Measurements from ENCODE around the gene CST7.

The CST7 gene

DNA sequence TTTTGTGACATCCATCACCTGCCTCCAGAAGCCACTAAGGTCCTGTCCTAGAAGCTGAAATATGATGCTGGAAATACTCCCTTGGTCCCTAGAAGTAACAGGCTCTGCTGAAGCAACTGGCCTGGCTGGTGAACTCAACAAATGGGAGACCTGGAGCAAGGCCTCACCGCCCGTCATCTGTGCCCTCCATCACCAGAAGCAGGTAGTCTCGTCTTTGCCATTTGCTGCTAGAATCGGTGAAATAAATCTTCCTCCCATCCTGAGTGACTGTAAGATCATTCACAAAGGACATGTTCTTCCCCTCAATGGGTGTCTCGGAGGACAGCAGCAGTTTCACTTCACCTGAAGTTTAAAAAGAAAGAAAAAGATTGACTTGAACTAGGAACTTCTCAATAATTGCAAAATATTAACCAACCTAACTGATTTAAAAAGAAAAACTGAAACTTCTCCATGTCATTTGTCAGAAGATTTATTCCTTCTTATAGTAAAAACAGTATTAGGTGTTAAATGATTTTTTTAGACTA is 21.0 kb downstream of the CST7 start:
- Histone ChIP-seq H2AFZ (ENCODE audit: low read length) (no peak overlapping the region), H3K27ac (ENCODE audit: low read length) (no peak overlapping the region), H3K4me3 (ENCODE audit: low read length) (no peak overlapping the region), H4K20me1 (ENCODE audit: insufficient read depth, low read length) (no peaks in the 10 kb centered on the region), H3K9me3 (replicated peaks; ENCODE audit: insufficient read depth, low read length) (no peaks in the 10 kb centered on the region), H3K27me3 (replicated peaks; ENCODE audit: insufficient read depth, low read length) (no peaks in the 10 kb centered on the region), H3K36me3 (replicated peaks; ENCODE audit: insufficient read depth, low read length) (peaks cover 14% of the 10 kb centered on the region), H3K4me1 (ENCODE audit: low read length) (no peaks in the 10 kb centered on the region), H3F3A (ENCODE audit: insufficient read depth, low read length) (no peaks in the 10 kb centered on the region), H3K9me2 (replicated peaks; ENCODE audit: insufficient read depth, low read length) (no peaks in the 10 kb centered on the region), H3K4me2 (ENCODE audit: low read depth, low read length) (no peak overlapping the region), H3K79me2 (ENCODE audit: low read length) (0 out of 2 replicates have a peak, but pooled peaks cover 6% of the 10 kb centered on the region), H3K9ac (ENCODE audit: low read length) (no peak overlapping the region)
- TF ChIP-seq EZH2phosphoT487 (IDR thresholded peaks at IDR 0.05; ENCODE audit: low read length), result no peak
- TF ChIP-seq, protein P1, sequence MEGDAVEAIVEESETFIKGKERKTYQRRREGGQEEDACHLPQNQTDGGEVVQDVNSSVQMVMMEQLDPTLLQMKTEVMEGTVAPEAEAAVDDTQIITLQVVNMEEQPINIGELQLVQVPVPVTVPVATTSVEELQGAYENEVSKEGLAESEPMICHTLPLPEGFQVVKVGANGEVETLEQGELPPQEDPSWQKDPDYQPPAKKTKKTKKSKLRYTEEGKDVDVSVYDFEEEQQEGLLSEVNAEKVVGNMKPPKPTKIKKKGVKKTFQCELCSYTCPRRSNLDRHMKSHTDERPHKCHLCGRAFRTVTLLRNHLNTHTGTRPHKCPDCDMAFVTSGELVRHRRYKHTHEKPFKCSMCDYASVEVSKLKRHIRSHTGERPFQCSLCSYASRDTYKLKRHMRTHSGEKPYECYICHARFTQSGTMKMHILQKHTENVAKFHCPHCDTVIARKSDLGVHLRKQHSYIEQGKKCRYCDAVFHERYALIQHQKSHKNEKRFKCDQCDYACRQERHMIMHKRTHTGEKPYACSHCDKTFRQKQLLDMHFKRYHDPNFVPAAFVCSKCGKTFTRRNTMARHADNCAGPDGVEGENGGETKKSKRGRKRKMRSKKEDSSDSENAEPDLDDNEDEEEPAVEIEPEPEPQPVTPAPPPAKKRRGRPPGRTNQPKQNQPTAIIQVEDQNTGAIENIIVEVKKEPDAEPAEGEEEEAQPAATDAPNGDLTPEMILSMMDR (IDR thresholded peaks at IDR 0.05; ENCODE audit: low read length), result no peak
- no peak for TF ChIP-seq EZH2 (optimal IDR thresholded peaks at IDR 0.05; ENCODE audit: low read depth, low read length)
- no peak for DNase-seq

DNA sequence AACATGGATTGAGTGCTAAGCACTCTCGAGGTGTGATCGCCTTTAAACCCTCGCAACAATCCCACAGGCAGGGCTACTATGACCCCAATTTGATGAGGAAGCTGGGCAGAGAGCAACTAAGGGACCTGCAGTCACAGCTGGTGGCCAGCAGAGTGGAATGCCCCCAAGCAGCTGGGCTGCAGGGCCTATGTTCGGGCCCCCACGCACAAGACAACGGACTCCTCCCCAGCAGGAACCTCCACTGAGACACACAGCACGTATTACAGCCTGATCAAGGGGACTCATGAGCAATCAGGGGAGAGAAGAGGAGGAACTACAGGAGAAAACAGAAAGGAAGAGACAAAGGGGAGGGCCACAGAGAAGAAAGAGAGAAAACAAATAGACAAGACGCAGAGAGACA is 21.7 kb downstream of the CST7 start:
- Histone ChIP-seq H3K4me3 (ENCODE audit: low read length) (no peak overlapping the region), H3F3A (ENCODE audit: insufficient read depth, low read length) (no peaks in the 10 kb centered on the region), H4K20me1 (ENCODE audit: insufficient read depth, low read length) (no peaks in the 10 kb centered on the region), H3K27me3 (replicated peaks; ENCODE audit: insufficient read depth, low read length) (no peaks in the 10 kb centered on the region), H3K9ac (ENCODE audit: low read length) (no peak overlapping the region), H3K4me2 (ENCODE audit: low read depth, low read length) (no peak overlapping the region), H3K9me2 (replicated peaks; ENCODE audit: insufficient read depth, low read length) (no peaks in the 10 kb centered on the region), H2AFZ (ENCODE audit: low read length) (no peak overlapping the region), H3K36me3 (replicated peaks; ENCODE audit: insufficient read depth, low read length) (peaks cover 14% of the 10 kb centered on the region), H3K79me2 (ENCODE audit: low read length) (peaks cover 10% of the 10 kb centered on the region; the same call in 1 of the 2 replicates), H3K9me3 (replicated peaks; ENCODE audit: insufficient read depth, low read length) (no peaks in the 10 kb centered on the region), H3K27ac (ENCODE audit: low read length) (no peak overlapping the region), H3K4me1 (ENCODE audit: low read length) (no peaks in the 10 kb centered on the region)
- no peak for TF ChIP-seq EZH2phosphoT487 (IDR thresholded peaks at IDR 0.05; ENCODE audit: low read length)
- no peak for TF ChIP-seq EZH2 (optimal IDR thresholded peaks at IDR 0.05; ENCODE audit: low read depth, low read length)
- TF ChIP-seq, protein P1 (IDR thresholded peaks at IDR 0.05; ENCODE audit: low read length), result no peak
- no peak for DNase-seq

DNA sequence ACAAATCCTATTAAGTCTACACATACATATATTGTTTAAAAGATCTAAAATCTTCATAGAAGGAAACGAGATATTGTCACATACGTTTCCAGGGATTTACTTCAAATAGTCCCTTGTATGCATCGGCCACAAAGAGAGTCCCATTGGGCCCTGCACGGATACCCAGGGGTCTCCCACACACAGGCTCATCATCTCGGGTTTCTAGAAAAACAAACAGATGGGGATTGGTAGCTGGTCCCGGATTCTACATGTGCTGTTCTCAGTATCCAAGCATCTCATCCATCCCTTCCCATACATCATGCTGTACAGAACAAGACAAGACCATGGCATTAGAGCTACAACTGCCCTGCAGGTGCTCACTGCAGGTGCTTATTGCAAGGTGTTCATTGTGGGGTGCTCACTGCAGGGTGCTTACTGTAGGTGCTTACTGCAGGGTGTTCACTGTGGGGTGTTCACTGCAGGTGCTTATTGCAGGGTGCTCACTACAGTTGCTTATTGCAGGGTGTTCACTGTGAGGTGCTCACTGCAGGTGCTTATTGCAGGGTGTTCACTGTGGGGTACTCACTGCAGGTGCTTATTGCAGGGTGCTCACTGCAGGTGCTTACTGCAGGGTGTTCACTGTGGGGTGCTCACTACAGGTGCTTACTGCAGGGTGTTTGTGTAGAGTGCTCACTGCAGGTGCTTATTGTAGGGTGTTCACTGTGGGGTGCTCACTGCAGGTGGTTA is 22.5 kb downstream of the CST7 start:
- no peaks in the 10 kb centered on the region for H3K27me3 ChIP-seq (replicated peaks; ENCODE audit: insufficient read depth, low read length)

More for the DNA sequence above, 22.5 kb downstream of the CST7 start:
- Histone ChIP-seq H4K20me1 (ENCODE audit: insufficient read depth, low read length) (no peaks in the 10 kb centered on the region), H3K4me2 (ENCODE audit: low read depth, low read length) (no peak overlapping the region), H3F3A (ENCODE audit: insufficient read depth, low read length) (no peaks in the 10 kb centered on the region), H3K36me3 (replicated peaks; ENCODE audit: insufficient read depth, low read length) (peaks cover 14% of the 10 kb centered on the region), H3K27ac (ENCODE audit: low read length) (no peak overlapping the region), H2AFZ (ENCODE audit: low read length) (no peak overlapping the region), H3K79me2 (ENCODE audit: low read length) (peaks cover 17% of the 10 kb centered on the region), H3K9me3 (replicated peaks; ENCODE audit: insufficient read depth, low read length) (no peaks in the 10 kb centered on the region), H3K4me3 (ENCODE audit: low read length) (no peak overlapping the region), H3K9ac (ENCODE audit: low read length) (no peak overlapping the region), H3K9me2 (replicated peaks; ENCODE audit: insufficient read depth, low read length) (no peaks in the 10 kb centered on the region), H3K4me1 (ENCODE audit: low read length) (no peaks in the 10 kb centered on the region)
- DNase-seq, result no peak
- no peak for TF ChIP-seq EZH2 (optimal IDR thresholded peaks at IDR 0.05; ENCODE audit: low read depth, low read length)
- TF ChIP-seq EZH2phosphoT487 (IDR thresholded peaks at IDR 0.05; ENCODE audit: low read length), result no peak
- TF ChIP-seq, protein P1 (IDR thresholded peaks at IDR 0.05; ENCODE audit: low read length), result no peak
